Caco-2 (cell line): ENCODE results near the gene MYOD1. TPM values are rescaled to one million over a fixed set of nuclear protein-coding genes. Genes with fewer than 3 reads are reported as not detected.

ENCODE experiments used
- BruUV-seq: library from RNA; stranded (reverse); fragments of 400-500 nt; replicated peaks from 2 replicates; lab custom pipeline; 2021; lab: Mats Ljungman, UMichigan
- CTCF ChIA-PET: fragments of 300-600 bp; sonication (Branson Sonifier 250); formaldehyde crosslinking; loops from one replicate; lab custom pipeline; 2022; ENCODE audit warnings: antibody characterized with exemption; lab: Charles Lee
- POLR2A ChIA-PET: fragments of 300-600 bp; sonication (Branson Sonifier 250); formaldehyde crosslinking; loops from one replicate; lab custom pipeline; 2022; ENCODE audit warnings: antibody characterized with exemption; lab: Charles Lee
- DNase-seq, 2 experiments: peaks; one replicate each; pipeline versions ENCODE4 v3.0.0 to v3.0.0-alpha.2; 2020 to 2022
- H3K27me3 ChIP-seq: replicated peaks from 2 replicates; pipeline ENCODE4 v1.6.0; 2011; ENCODE audit warnings: low read length; ENCODE audit not compliant: control insufficient read depth, insufficient read depth
- H3K36me3 ChIP-seq: 2 replicates; pipeline ENCODE4 v1.5.1; 2011; ENCODE audit warnings: low read length; ENCODE audit not compliant: control insufficient read depth, insufficient read depth
- H3K4me1 ChIP-seq: fragments of 250-450 bp; sonication (Bioruptor Pico); 2 replicates; pipeline ENCODE4 v1.5.1; 2020; ENCODE audit warnings: mild to moderate bottlenecking
- H3K4me3 ChIP-seq: 2 replicates; pipeline ENCODE4 v1.5.1; 2011; ENCODE audit warnings: low read depth, mild to moderate bottlenecking, control low read depth, low read length
- H3K9me3 ChIP-seq: fragments of 250-450 bp; sonication (Bioruptor Pico); 2 replicates; pipeline ENCODE4 v1.5.1; 2020; ENCODE audit warnings: mild to moderate bottlenecking, moderate library complexity
- H3K27ac Mint-ChIP-seq: one replicate; pipeline ENCODE4 v1.8.0; 2022; ENCODE audit warnings: mixed read lengths; ENCODE audit not compliant: unreplicated experiment
- H3K27me3 Mint-ChIP-seq: one replicate; pipeline ENCODE4 v1.8.0; 2022; ENCODE audit warnings: mixed read lengths; ENCODE audit not compliant: insufficient read depth, unreplicated experiment
- H3K36me3 Mint-ChIP-seq: one replicate; pipeline ENCODE4 v1.8.0; 2022; ENCODE audit warnings: mild to moderate bottlenecking, mixed read lengths; ENCODE audit not compliant: insufficient read depth, unreplicated experiment
- H3K4me1 Mint-ChIP-seq: one replicate; pipeline ENCODE4 v1.8.0; 2022; ENCODE audit warnings: low read depth, mixed read lengths; ENCODE audit not compliant: unreplicated experiment
- H3K4me3 Mint-ChIP-seq: one replicate; pipeline ENCODE4 v1.8.0; 2022; ENCODE audit warnings: mild to moderate bottlenecking, moderate library complexity, mixed read lengths; ENCODE audit not compliant: unreplicated experiment
- H3K9me3 Mint-ChIP-seq: one replicate; pipeline ENCODE4 v1.8.0; 2022; ENCODE audit warnings: mixed read lengths; ENCODE audit not compliant: unreplicated experiment
- CTCF ChIP-seq, 2 experiments: fragments of 200-600 bp in 1 of 2; IDR thresholded peaks; 1 replicate in 1 of 2; 2 replicates in 1 of 2; pipeline versions ENCODE4 v1.5.1 to v1.8.0; 2011 to 2022; ENCODE audit warnings: antibody characterized with exemption in 1 of 2, control low read depth in 1 of 2, inconsistent platforms in 1 of 2, low read depth in 1 of 2, low read length in 1 of 2, mild to moderate bottlenecking in 1 of 2, moderate library complexity in 1 of 2; ENCODE audit not compliant: insufficient read depth in 1 of 2, severe bottlenecking in 1 of 2, unreplicated experiment in 1 of 2
- intact Hi-C: fragments of 100-400 bp; cut with micrococcal nuclease; formaldehyde crosslinking; loops from one replicate; pipeline ENCODE4 v1.10.0; 2022; ENCODE audit not compliant: unreplicated experiment
- total RNA-seq: library from RNA; stranded (reverse); gene quantifications from 2 replicates; pipeline ENCODE4 v1.2.3, GENCODE V29; 2022

Gene MYOD1
- total RNA-seq, 1 experiment from 2014 or later = not detected

GRCh38 chr11:17736930-17737817, 17.8 kb downstream of the MYOD1 start:
- Mint-ChIP-seq H3K4me1 (no peaks in the 10 kb centered on the region), H3K4me3 (no peak overlapping the region), H3K9me3 (no peaks in the 10 kb centered on the region), H3K27me3 (peaks cover 16% of the 10 kb centered on the region), H3K36me3 (no peaks in the 10 kb centered on the region), H3K27ac (no peak overlapping the region)
- Histone ChIP-seq H3K27me3 (no peaks in the 10 kb centered on the region; the same call in 1 of the 2 replicates), H3K36me3 (no peaks in the 10 kb centered on the region), H3K4me3 (no peak overlapping the region), H3K9me3 (no peaks in the 10 kb centered on the region), H3K4me1 (peaks cover 9% of the 10 kb centered on the region; the same call in 1 of the 2 replicates)
- no peak for TF ChIP-seq CTCF (IDR thresholded peaks at IDR 0.05; ENCODE audit: insufficient read depth in 1 of 2, low read depth in 1 of 2, low read length in 1 of 2, severe bottlenecking in 1 of 2, unreplicated experiment in 1 of 2)
- intact Hi-C loops = no loop called here
- POLR2A ChIA-PET = no interaction called here
- peak in 1 of 2 experiments; percentile 23 for DNase-seq
- CTCF ChIA-PET = no interaction called here
- BruUV-seq = no TSS peak

- Histone ChIP-seq H3K27me3 (no peaks in the 10 kb centered on the region), H3K4me3 (no peak overlapping the region), H3K4me1 (peaks cover 9% of the 10 kb centered on the region; the same call in 1 of the 2 replicates), H3K36me3 (no peaks in the 10 kb centered on the region), H3K9me3 (no peaks in the 10 kb centered on the region)
- ChIA-PET POLR2A (no interaction called here), CTCF (interaction anchor here (0.6 kb wide), 1 partner anchor 374 kb away, joined by 3 read pairs; no protein-coding TSS in a partner anchor)
- BruUV-seq = no TSS peak
- H3K4me1 Mint-ChIP-seq = no peaks in the 10 kb centered on the region
- no peaks in the 10 kb centered on the region for H3K36me3 Mint-ChIP-seq
- H3K27ac Mint-ChIP-seq = no peak overlapping the region
- H3K4me3 Mint-ChIP-seq = no peak overlapping the region
- TF ChIP-seq CTCF (IDR thresholded peaks at IDR 0.05; ENCODE audit: insufficient read depth in 1 of 2, low read depth in 1 of 2, low read length in 1 of 2, severe bottlenecking in 1 of 2, unreplicated experiment in 1 of 2) = no peak
- H3K9me3 Mint-ChIP-seq = no peaks in the 10 kb centered on the region
- intact Hi-C loops = no loop called here
- DNase-seq = peak in 1 of 2 experiments; percentile 13
- peaks cover 12% of the 10 kb centered on the region for H3K27me3 Mint-ChIP-seq
These were observed 19.0 kb downstream of the MYOD1 start for GRCh38 chr11:17738151-17738973.

GRCh38 chr11:17739945-17740338, 20.6 kb downstream of the MYOD1 start:
- intact Hi-C loops = no loop called here
- Histone ChIP-seq H3K36me3 (no peaks in the 10 kb centered on the region), H3K4me1 (0 out of 2 replicates have a peak, but pooled peaks cover 4% of the 10 kb centered on the region), H3K4me3 (no peak overlapping the region), H3K27me3 (no peaks in the 10 kb centered on the region), H3K9me3 (no peaks in the 10 kb centered on the region)
- no peak overlapping the region for H3K4me3 Mint-ChIP-seq
- peaks cover 5% of the 10 kb centered on the region for H3K27me3 Mint-ChIP-seq
- no peaks in the 10 kb centered on the region for H3K36me3 Mint-ChIP-seq
- ChIA-PET CTCF (interaction anchor here (2.2 kb wide), 1 partner anchor 9 kb away, joined by 10 read pairs; no protein-coding TSS in a partner anchor), POLR2A (no interaction called here)
- TF ChIP-seq CTCF (IDR thresholded peaks at IDR 0.05; ENCODE audit: insufficient read depth in 1 of 2, low read depth in 1 of 2, low read length in 1 of 2, severe bottlenecking in 1 of 2, unreplicated experiment in 1 of 2) = no peak
- H3K27ac Mint-ChIP-seq = no peak overlapping the region
- no TSS peak for BruUV-seq
- peak in 1 of 2 experiments; percentile 24 for DNase-seq
- H3K4me1 Mint-ChIP-seq = no peaks in the 10 kb centered on the region
- H3K9me3 Mint-ChIP-seq = no peaks in the 10 kb centered on the region
